Adrenal gland (tissue), 12 donors: Measurements from ENCODE around the gene UNC5A. TPM values are rescaled to one million over a fixed set of nuclear protein-coding genes. Genes with fewer than 3 reads are reported as not detected.

Experiments
- DNase-seq, 7 donors: peaks; one replicate each; pipeline ENCODE4 v3.0.0-alpha.2; 2019 to 2020
- H3K27ac ChIP-seq, 5 donors: fragments of 200-600 bp; sonication (generic) in 4 of 5; 1 replicate in 3 of 5; 2 replicates in 2 of 5; pipeline versions ENCODE4 v1.5.1 to v1.8.0; 2016 to 2020; ENCODE audit warnings: mild to moderate bottlenecking in 1 of 5
- H3K27me3 ChIP-seq: fragments of 200-600 bp; 2 replicates; pipeline ENCODE4 v1.8.0; 2021
- H3K36me3 ChIP-seq, 2 donors: fragments of 200-600 bp; replicated peaks in 1 of 2; 1 replicate in 1 of 2; 2 replicates in 1 of 2; pipeline versions ENCODE4 v1.5.1 to v1.8.0; 2018 to 2022
- H3K4me1 ChIP-seq, 2 donors: fragments of 200-600 bp; replicated peaks in 1 of 2; 1 replicate in 1 of 2; 2 replicates in 1 of 2; pipeline versions ENCODE4 v1.5.1 to v1.8.0; 2018 to 2021
- H3K4me3 ChIP-seq, 4 donors: fragments of 200-600 bp; sonication (generic) in 3 of 4; one replicate each; pipeline ENCODE4 v1.5.1; 2016 to 2018
- H3K9me3 ChIP-seq, 3 donors: fragments of 200-600 bp; sonication (generic) in 1 of 3; replicated peaks in 1 of 3; 1 replicate in 2 of 3; 2 replicates in 1 of 3; pipeline versions ENCODE4 v1.5.1 to v1.8.0; 2016 to 2021
- POLR2A ChIP-seq, 2 donors: fragments of 450-650 bp; IDR thresholded peaks; one replicate each; pipeline ENCODE4 v1.6.1; 2017; ENCODE audit warnings: antibody characterized with exemption in 2 of 2, mild to moderate bottlenecking in 2 of 2, moderate library complexity in 1 of 2
- whole genome bisulfite sequencing, 4 donors: extraction: QIAGEN DNeasy Blood & Tissue Kit in 2 of 4; methylation state at CpG; one replicate each; pipeline versions ENCODE4 v1.1.5 to v1.1.7; 2013 to 2017; 5-methylcytosine and 5-hydroxymethylcytosine counted together
- intact Hi-C, 2 donors: fragments of 100-400 bp; cut with DNase I; formaldehyde crosslinking; loops; one replicate each; pipeline versions ENCODE4 v1.14.1 to v1.15.0; 2022 to 2023
- polyA plus RNA-seq, 3 donors: library from polyadenylated mRNA; stranded (reverse); fragments of 200-250 nt in 2 of 3; fragments of 350-450 nt in 1 of 3; fragmentation: Illumina TruSeq in 1 of 3; extraction: RNeasy Lipid Tissue Mini Kit (QIAGEN cat#74804) in 1 of 3; gene quantifications; one replicate each; pipeline ENCODE4 v1.2.3, GENCODE V29; 2013 to 2014
- total RNA-seq, 9 donors: library from RNA; depleted of rRNA in 4 of 9; stranded (reverse); fragments of >200 nt in 4 of 9; fragments of 120-200 nt in 1 of 9; fragmentation: NEBNext Ultra II Directional in 1 of 9; extraction: Animal tissue kit (Norgen Biotek cat#: 25700) in 1 of 9; gene quantifications; one replicate each; pipeline versions ENCODE4 v1.1.0 to v1.2.4, GENCODE V29; 2013 to 2023
- TF ChIP-seq, protein P1 (sequence below), 6 experiments: fragments of 450-650 bp in 4 of 6; fragments of 200-600 bp in 2 of 6; sonication (generic) in 1 of 6; IDR thresholded peaks; 1 replicate in 5 of 6; 2 replicates in 1 of 6; pipeline versions ENCODE4 v1.5.1 to v1.8.0; 2016 to 2021; ENCODE audit warnings: antibody characterized with exemption in 6 of 6, mild to moderate bottlenecking in 2 of 6, moderate library complexity in 1 of 6
- donor health status: healthy with polysubstance abuse.
- donor health status: Bipolar disorder and iron deficiency.
- donor health status: DM: yes; HTN: yes; CAD: no.
- donor health status: DM: no; HTN: no; CAD: no.
- donor health status: DM: no; HTN: no; CAD: no.
- donor health status: DM: yes; HTN: yes; CAD: no.

The UNC5A gene
- total and polyA plus RNA-seq, 12 donors, result 0.06 to 19.7 (median 3.5) TPM; not detected in 2

DNA sequence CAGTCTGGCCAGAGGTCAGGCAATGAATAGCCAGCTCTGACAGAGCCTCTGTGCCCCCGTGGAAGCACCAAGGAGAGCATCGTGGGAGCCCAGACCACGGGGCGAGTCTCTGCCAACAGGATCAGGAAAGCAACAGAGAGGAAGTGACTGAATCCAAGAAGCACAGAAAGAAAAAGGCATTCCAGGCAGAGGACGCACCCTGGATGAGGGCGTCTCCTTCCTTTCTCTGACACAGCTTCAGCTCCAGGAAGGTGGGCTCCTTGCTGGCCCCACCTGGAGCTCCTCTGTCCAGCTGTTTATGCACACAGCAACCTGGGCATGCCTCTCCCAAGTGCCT is 72.2 kb downstream of the UNC5A start:
- no peak for DNase-seq
- 24 to 68% (median 41%) methylated on average over 1 to 6 of the region's 6 CpGs for WGBS, 4 donors
- TF ChIP-seq, protein P1, sequence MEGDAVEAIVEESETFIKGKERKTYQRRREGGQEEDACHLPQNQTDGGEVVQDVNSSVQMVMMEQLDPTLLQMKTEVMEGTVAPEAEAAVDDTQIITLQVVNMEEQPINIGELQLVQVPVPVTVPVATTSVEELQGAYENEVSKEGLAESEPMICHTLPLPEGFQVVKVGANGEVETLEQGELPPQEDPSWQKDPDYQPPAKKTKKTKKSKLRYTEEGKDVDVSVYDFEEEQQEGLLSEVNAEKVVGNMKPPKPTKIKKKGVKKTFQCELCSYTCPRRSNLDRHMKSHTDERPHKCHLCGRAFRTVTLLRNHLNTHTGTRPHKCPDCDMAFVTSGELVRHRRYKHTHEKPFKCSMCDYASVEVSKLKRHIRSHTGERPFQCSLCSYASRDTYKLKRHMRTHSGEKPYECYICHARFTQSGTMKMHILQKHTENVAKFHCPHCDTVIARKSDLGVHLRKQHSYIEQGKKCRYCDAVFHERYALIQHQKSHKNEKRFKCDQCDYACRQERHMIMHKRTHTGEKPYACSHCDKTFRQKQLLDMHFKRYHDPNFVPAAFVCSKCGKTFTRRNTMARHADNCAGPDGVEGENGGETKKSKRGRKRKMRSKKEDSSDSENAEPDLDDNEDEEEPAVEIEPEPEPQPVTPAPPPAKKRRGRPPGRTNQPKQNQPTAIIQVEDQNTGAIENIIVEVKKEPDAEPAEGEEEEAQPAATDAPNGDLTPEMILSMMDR (IDR thresholded peaks at IDR 0.05), result no peak
- TF ChIP-seq POLR2A (IDR thresholded peaks at IDR 0.05), result no peak
- Histone ChIP-seq H3K4me3 (no peak overlapping the region), H3K4me1 (no peaks in the 10 kb centered on the region), H3K27me3 (peaks cover 4% of the 10 kb centered on the region), H3K9me3 (no peaks in the 10 kb centered on the region), H3K27ac (no peak overlapping the region), H3K36me3 (no peaks in the 10 kb centered on the region)
- intact Hi-C loops, result no loop called here

DNA sequence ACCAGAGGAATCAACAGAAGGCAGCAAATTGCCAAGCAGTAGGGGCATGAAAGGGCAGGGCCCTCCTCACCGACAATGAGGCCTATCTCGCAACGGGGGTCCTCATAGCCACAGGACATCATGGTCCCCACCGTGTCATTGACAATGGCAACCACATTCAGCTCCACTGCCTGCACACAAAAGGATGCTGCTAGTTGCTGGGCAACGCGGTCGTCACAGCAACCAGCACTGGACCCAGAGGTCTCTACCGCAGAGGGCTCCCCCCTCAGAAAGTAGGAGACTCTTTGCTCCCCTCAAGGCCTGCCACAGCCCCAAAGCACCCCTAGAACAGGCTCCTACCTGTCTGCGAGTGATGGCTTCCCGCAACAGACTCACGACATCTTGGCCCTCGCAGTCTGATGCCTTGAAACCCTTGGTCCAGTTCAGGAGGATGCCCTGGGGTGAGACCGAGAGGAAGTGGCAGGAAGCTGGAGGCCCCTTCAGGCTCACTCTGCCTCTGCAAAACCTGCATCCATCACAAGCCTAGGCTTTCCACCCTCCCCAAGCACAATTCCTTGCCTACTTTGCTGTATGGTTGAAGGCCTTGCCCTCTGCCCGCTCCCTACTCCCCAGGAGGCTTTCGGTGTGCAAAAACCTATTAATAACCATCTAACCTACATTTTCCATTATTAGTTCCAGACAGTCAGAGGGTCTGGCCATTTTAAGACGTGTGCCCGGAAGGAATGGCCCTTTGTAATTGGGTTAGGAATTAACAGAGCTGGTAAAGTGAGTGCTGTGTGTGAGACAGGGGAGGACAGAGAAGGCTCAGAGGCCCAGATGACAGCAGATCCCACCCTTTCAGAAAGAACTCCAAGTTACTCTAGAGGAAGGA is 73.6 kb downstream of the UNC5A start:
- Histone ChIP-seq H3K9me3 (no peaks in the 10 kb centered on the region), H3K27me3 (no peaks in the 10 kb centered on the region), H3K27ac (peak overlapping the region in 1 of 5 donors; percentile 5), H3K36me3 (no peaks in the 10 kb centered on the region), H3K4me3 (no peak overlapping the region), H3K4me1 (no peaks in the 10 kb centered on the region)
- WGBS, 4 donors, result 86 to 92% (median 90%) methylated on average over 12 to 17 of the region's 17 CpGs
- DNase-seq, result no peak
- TF ChIP-seq, protein P1 (IDR thresholded peaks at IDR 0.05), result no peak
- no peak for TF ChIP-seq POLR2A (IDR thresholded peaks at IDR 0.05)
- intact Hi-C loops, result no loop called here

GRCh38 chr5:176884571-176884890 is 74.2 kb downstream of the UNC5A start:
- Histone ChIP-seq H3K27me3 (no peaks in the 10 kb centered on the region), H3K36me3 (no peaks in the 10 kb centered on the region), H3K4me3 (no peak overlapping the region), H3K27ac (no peak overlapping the region), H3K4me1 (no peaks in the 10 kb centered on the region), H3K9me3 (no peaks in the 10 kb centered on the region)
- TF ChIP-seq POLR2A (IDR thresholded peaks at IDR 0.05), result no peak
- TF ChIP-seq, protein P1 (IDR thresholded peaks at IDR 0.05), result no peak
- DNase-seq, result no peak
- intact Hi-C loops, result no loop called here
- WGBS, 4 donors, result 68 to 75% (median 69%) methylated on average over 4 of the region's 4 CpGs

GRCh38 chr5:176886336-176887251 is 76.2 kb downstream of the UNC5A start:
- WGBS, 4 donors, result 86 to 92% (median 90%) methylated on average over 8 to 13 of the region's 13 CpGs
- Histone ChIP-seq H3K4me3 (no peak overlapping the region), H3K4me1 (no peaks in the 10 kb centered on the region), H3K27ac (no peak overlapping the region), H3K36me3 (no peaks in the 10 kb centered on the region), H3K27me3 (no peaks in the 10 kb centered on the region), H3K9me3 (no peaks in the 10 kb centered on the region)
- peak in 2 of 7 donors; percentile 4 to 35 for DNase-seq
- TF ChIP-seq, protein P1 (IDR thresholded peaks at IDR 0.05), result no peak
- TF ChIP-seq POLR2A (IDR thresholded peaks at IDR 0.05), result no peak
- intact Hi-C loops, result no loop called here
